Uterus (tissue), 4 donors: ENCODE data around the gene CPHXL. TPM values are rescaled to one million over a fixed set of nuclear protein-coding genes. Genes with fewer than 3 reads are reported as not detected.

Experiments used
- DNase-seq, 2 donors: peaks; one replicate each; pipeline ENCODE4 v3.0.0-alpha.2; 2019 to 2020
- H3K27ac ChIP-seq, 2 donors: fragments of 200-600 bp; sonication (generic); 1 replicate in 1 of 2; 2 replicates in 1 of 2; pipeline ENCODE4 v1.5.1; 2016 to 2018
- H3K27me3 ChIP-seq, 2 donors: fragments of 200-600 bp; sonication (generic); one replicate each; pipeline ENCODE4 v1.5.1; 2018 to 2019; ENCODE audit warnings: control low read depth in 1 of 2
- H3K36me3 ChIP-seq, 2 donors: fragments of 200-600 bp; sonication (generic); one replicate each; pipeline ENCODE4 v1.5.1; 2019; ENCODE audit warnings: control low read depth in 1 of 2
- H3K4me1 ChIP-seq, 2 donors: fragments of 200-600 bp; sonication (generic); one replicate each; pipeline ENCODE4 v1.5.1; 2018 to 2019; ENCODE audit warnings: control low read depth in 1 of 2
- H3K4me3 ChIP-seq, 2 donors: fragments of 200-600 bp; sonication (generic); 1 replicate in 1 of 2; 2 replicates in 1 of 2; pipeline ENCODE4 v1.5.1; 2018 to 2019; ENCODE audit warnings: mild to moderate bottlenecking in 1 of 2
- H3K9me3 ChIP-seq, 2 donors: fragments of 200-600 bp; sonication (generic); one replicate each; pipeline ENCODE4 v1.5.1; 2019; ENCODE audit warnings: control low read depth in 1 of 2
- CTCF ChIP-seq, 4 experiments: fragments of 200-600 bp in 2 of 4; fragments of 450-650 bp in 2 of 4; sonication (generic) in 2 of 4; IDR thresholded peaks; one replicate each; pipeline ENCODE4 v1.5.1; 2016 to 2019; ENCODE audit warnings: antibody characterized with exemption in 4 of 4, mild to moderate bottlenecking in 2 of 4, moderate library complexity in 1 of 4
- POLR2A ChIP-seq, 2 donors: fragments of 450-650 bp; IDR thresholded peaks; one replicate each; pipeline ENCODE4 v1.6.1; 2016; ENCODE audit warnings: antibody characterized with exemption in 2 of 2, mild to moderate bottlenecking in 1 of 2, moderate library complexity in 1 of 2
- intact Hi-C: fragments of 100-400 bp; cut with DNase I; formaldehyde crosslinking; loops from one replicate; pipeline ENCODE4 v1.15.1; 2023; ENCODE audit warnings: low total_unique reads
- small RNA-seq: library from RNA; depleted of rRNA; stranded (forward); fragments of <200 nt; gene quantifications from one replicate; pipeline ENCODE3, GENCODE V24; 2016
- total RNA-seq, 4 donors: library from RNA; depleted of rRNA in 3 of 4; stranded (reverse); fragments of >200 nt in 3 of 4; gene quantifications; one replicate each; pipeline versions ENCODE4 v1.1.0 to v1.2.4, GENCODE V29; 2014 to 2023
- donor health status: DM: yes; HTN: yes; CAD: no.

The CPHXL gene
- total RNA-seq, 4 donors from 2014 or later, result not detected

DNA sequence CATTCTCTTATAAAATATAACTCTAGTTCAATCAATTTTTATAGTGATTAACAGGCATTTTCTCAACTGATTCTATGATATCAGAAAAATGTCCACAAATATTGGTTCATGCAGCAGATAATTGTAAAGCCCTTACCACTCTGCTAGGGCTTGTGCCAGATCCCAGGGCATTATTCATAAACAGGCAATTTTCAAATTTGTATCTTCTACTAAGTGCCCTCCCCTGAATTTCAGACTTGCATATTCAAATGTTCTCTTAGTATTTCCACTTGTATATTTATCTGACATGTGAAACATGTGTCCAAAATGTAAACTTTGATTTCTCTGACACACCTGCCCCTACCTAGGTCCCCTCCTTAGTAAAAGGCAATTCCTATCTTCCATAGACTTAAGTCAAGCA, 58.8 kb downstream of the CPHXL start:
- Histone ChIP-seq H3K27ac (no peak overlapping the region), H3K9me3 (no peaks in the 10 kb centered on the region), H3K4me3 (no peak overlapping the region), H3K27me3 (no peaks in the 10 kb centered on the region), H3K36me3 (no peaks in the 10 kb centered on the region), H3K4me1 (no peaks in the 10 kb centered on the region)
- intact Hi-C loops, result no loop called here
- no peak for TF ChIP-seq CTCF (IDR thresholded peaks at IDR 0.05)
- no peak for TF ChIP-seq POLR2A (IDR thresholded peaks at IDR 0.05)
- DNase-seq, result no peak

Small RNA genes lying within 50 kb of the gene (small RNA-seq; reads per million reads assigned to genes)
- not detected for gene RN7SL520P

Other genes with a start within 250 kb of the CPHXL start
- 1 to 10 TPM in 1 of 4 donors, under 1 TPM in 1, not detected in 2; 0.52 to 4.4 TPM for gene CHST6, start 231.0 kb downstream of the CPHXL start, total RNA-seq
- 1 to 10 TPM in 2 of 4 donors, not detected in 2; 1.0 to 2.0 TPM for gene CHST5, start 190.4 kb downstream of the CPHXL start, total RNA-seq
- 10 to 100 TPM in 3 of 4 donors, 1 to 10 TPM in 1; 5.1 to 21.8 (median 15.2) TPM for gene TMEM231, start 170.2 kb downstream of the CPHXL start, total RNA-seq
- gene GABARAPL2, start 160.1 kb downstream of the CPHXL start, total RNA-seq, result 10 to 100 TPM; 19.0 to 95.9 (median 79.5) TPM
- 10 to 100 TPM; 21.8 to 72.2 (median 46.5) TPM for gene ADAT1, start 103.2 kb downstream of the CPHXL start, total RNA-seq
- gene KARS1, start 78.8 kb downstream of the CPHXL start, total RNA-seq, result 100 to 1,000 TPM in 1 of 4 donors, 10 to 100 TPM in 3; 51.8 to 101 (median 87.1) TPM
- gene TERF2IP, start 78.7 kb downstream of the CPHXL start, total RNA-seq, result 10 to 100 TPM; 29.5 to 74.5 (median 50.0) TPM
- not detected for gene CPHXL2, start 49.5 kb downstream of the CPHXL start, total RNA-seq
- gene DUXB, start 25.0 kb downstream of the CPHXL start, total RNA-seq, result not detected